ENCODE data around the gene WNT3. TPM values are rescaled to one million over a fixed set of nuclear protein-coding genes. Genes with fewer than 3 reads are reported as not detected.

WNT3 gene
- total and polyA plus RNA-seq, 2 experiments from 2014 or later: 2.7 to 3.4 TPM

DNA sequence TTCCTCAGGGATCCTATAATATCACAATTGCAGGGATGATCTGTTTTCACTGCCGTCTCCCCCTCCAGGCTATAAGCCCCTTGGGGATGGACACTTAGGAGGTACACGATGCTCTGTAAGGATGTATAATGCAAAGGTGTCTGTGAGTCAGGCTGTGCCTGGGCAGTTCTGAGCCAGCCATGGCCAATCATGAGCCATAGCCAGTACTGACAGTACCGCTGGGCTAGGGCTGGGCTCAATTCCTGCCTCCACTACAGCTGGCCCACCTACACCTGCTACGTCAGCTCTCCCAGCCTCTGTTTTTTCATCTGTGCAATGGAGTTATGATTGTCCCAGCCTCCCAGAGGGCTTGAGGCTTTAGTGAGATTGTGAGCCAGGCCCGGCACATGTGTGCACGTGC, 30.0 kb upstream of the WNT3 start:
- peaks cover under 1% of the 10 kb centered on the region; the same call in 1 of the 3 replicates for H3K36me3 Mint-ChIP-seq (ENCODE audit: low read depth)
- Histone ChIP-seq H3K4me3 (no peak overlapping the region), H4K20me1 (replicated peaks; ENCODE audit: insufficient read depth) (0 out of 2 replicates have a peak, but pooled peaks cover 4% of the 10 kb centered on the region), H3K4me1 (ENCODE audit: insufficient read depth) (peaks cover 7% of the 10 kb centered on the region; the same call in 1 of the 2 replicates), H3K36me3 (ENCODE audit: insufficient read depth) (no peaks in the 10 kb centered on the region), H2AFZ (no peak overlapping the region), H3K79me2 (replicated peaks; ENCODE audit: insufficient read depth) (no peaks in the 10 kb centered on the region), H3K27me3 (ENCODE audit: insufficient read depth) (peaks cover 44% of the 10 kb centered on the region), H3K27ac (ENCODE audit: low read depth) (no peak overlapping the region), H3K9me2 (ENCODE audit: insufficient read depth) (no peaks in the 10 kb centered on the region), H3K4me2 (no peak overlapping the region), H3F3A (replicated peaks; ENCODE audit: low read depth) (no peaks in the 10 kb centered on the region)
- no peak overlapping the region for H3K4me3 Mint-ChIP-seq
- TF ChIP-seq EZH2 (IDR thresholded peaks at IDR 0.05; ENCODE audit: low read depth, unreplicated experiment): no peak
- H3K9me3 Mint-ChIP-seq: peaks cover 2% of the 10 kb centered on the region
- H3K27ac Mint-ChIP-seq: no peak overlapping the region
- ATAC-seq: no peak
- H3K27me3 Mint-ChIP-seq (ENCODE audit: insufficient read depth, low read depth, poor library complexity): peaks cover 56% of the 10 kb centered on the region
- peaks cover 6% of the 10 kb centered on the region for H3K4me1 Mint-ChIP-seq
- no peak for DNase-seq (ENCODE audit: low spot score)

DNA sequence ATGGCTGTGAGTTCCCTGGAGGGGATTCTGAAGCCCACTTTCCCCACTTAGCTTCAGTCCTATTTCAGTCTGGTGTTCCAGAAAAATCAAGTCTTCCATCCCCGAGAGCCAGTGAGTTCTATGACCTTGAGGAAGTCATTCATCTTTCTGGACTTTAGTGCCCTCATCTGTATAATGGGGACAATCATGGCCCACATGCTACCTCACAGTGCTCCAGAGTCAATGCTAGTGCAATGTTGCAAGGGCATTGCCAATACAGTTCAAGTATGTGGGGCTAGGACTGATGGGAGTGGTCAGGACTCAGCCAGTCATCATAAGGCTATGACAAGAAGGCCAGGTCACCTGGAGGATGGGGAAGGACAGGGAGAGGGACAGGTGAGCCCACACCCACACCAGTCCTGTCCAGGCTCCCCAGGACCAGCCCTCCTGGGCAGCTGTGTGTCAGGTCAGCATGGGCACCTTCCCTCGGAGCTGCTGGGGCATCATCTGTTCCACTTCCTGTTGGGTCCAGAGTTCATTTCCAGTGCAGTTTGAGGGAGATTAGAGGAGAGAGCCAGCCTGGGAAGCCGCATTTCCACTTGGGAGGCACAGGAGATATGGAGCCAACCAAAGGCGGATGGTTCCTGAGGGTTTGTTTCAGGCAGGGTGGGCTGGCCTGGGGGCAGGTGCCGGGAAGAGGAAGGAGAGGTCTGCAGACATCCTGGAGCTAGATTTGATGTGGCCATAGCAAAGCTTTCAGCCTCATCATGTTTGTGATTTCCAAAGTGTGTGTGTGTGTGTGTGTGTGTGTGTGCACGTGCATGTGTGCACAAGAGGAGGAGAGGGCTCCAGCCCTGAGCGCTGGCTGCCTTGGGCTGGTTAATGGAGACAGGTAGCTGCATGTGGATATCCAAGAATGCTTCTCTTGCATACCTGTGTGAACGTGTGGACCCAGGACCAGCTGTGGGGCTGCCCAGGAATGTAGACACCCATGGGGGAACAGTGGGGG, 29.0 kb upstream of the WNT3 start:
- Histone ChIP-seq H3K4me3 (no peak overlapping the region), H3K4me1 (ENCODE audit: insufficient read depth) (peaks cover 6% of the 10 kb centered on the region; the same call in 1 of the 2 replicates), H3K9me2 (ENCODE audit: insufficient read depth) (no peaks in the 10 kb centered on the region), H3K27ac (ENCODE audit: low read depth) (no peak overlapping the region), H3K36me3 (ENCODE audit: insufficient read depth) (no peaks in the 10 kb centered on the region), H3K4me2 (no peak overlapping the region), H3K79me2 (replicated peaks; ENCODE audit: insufficient read depth) (no peaks in the 10 kb centered on the region), H3K27me3 (ENCODE audit: insufficient read depth) (peaks cover 34% of the 10 kb centered on the region), H4K20me1 (replicated peaks; ENCODE audit: insufficient read depth) (0 out of 2 replicates have a peak, but pooled peaks cover 4% of the 10 kb centered on the region), H3F3A (replicated peaks; ENCODE audit: low read depth) (no peaks in the 10 kb centered on the region; the same call in 1 of the 2 replicates), H2AFZ (no peak overlapping the region)
- peaks cover 6% of the 10 kb centered on the region; the same call in 2 of the 3 replicates for H3K36me3 Mint-ChIP-seq (ENCODE audit: low read depth)
- peaks cover 50% of the 10 kb centered on the region for H3K27me3 Mint-ChIP-seq (ENCODE audit: insufficient read depth, low read depth, poor library complexity)
- H3K4me3 Mint-ChIP-seq: no peak overlapping the region
- DNase-seq (ENCODE audit: low spot score) (no peak), ATAC-seq (no peak)
- H3K9me3 Mint-ChIP-seq: peaks cover 12% of the 10 kb centered on the region
- no peak overlapping the region for H3K27ac Mint-ChIP-seq
- H3K4me1 Mint-ChIP-seq: peaks cover 6% of the 10 kb centered on the region
- TF ChIP-seq JUNB (IDR thresholded peaks at IDR 0.05; ENCODE audit: unreplicated experiment): no peak
- TF ChIP-seq POLR2AphosphoS5 (IDR thresholded peaks at IDR 0.05; ENCODE audit: low read depth): no peak
- TF ChIP-seq ZNF114 (CRISPR knock-in tag; IDR thresholded peaks at IDR 0.05): no peak
- TF ChIP-seq NANOG (IDR thresholded peaks at IDR 0.05; ENCODE audit: borderline replicate concordance): no peak
- TF ChIP-seq, protein P1, sequence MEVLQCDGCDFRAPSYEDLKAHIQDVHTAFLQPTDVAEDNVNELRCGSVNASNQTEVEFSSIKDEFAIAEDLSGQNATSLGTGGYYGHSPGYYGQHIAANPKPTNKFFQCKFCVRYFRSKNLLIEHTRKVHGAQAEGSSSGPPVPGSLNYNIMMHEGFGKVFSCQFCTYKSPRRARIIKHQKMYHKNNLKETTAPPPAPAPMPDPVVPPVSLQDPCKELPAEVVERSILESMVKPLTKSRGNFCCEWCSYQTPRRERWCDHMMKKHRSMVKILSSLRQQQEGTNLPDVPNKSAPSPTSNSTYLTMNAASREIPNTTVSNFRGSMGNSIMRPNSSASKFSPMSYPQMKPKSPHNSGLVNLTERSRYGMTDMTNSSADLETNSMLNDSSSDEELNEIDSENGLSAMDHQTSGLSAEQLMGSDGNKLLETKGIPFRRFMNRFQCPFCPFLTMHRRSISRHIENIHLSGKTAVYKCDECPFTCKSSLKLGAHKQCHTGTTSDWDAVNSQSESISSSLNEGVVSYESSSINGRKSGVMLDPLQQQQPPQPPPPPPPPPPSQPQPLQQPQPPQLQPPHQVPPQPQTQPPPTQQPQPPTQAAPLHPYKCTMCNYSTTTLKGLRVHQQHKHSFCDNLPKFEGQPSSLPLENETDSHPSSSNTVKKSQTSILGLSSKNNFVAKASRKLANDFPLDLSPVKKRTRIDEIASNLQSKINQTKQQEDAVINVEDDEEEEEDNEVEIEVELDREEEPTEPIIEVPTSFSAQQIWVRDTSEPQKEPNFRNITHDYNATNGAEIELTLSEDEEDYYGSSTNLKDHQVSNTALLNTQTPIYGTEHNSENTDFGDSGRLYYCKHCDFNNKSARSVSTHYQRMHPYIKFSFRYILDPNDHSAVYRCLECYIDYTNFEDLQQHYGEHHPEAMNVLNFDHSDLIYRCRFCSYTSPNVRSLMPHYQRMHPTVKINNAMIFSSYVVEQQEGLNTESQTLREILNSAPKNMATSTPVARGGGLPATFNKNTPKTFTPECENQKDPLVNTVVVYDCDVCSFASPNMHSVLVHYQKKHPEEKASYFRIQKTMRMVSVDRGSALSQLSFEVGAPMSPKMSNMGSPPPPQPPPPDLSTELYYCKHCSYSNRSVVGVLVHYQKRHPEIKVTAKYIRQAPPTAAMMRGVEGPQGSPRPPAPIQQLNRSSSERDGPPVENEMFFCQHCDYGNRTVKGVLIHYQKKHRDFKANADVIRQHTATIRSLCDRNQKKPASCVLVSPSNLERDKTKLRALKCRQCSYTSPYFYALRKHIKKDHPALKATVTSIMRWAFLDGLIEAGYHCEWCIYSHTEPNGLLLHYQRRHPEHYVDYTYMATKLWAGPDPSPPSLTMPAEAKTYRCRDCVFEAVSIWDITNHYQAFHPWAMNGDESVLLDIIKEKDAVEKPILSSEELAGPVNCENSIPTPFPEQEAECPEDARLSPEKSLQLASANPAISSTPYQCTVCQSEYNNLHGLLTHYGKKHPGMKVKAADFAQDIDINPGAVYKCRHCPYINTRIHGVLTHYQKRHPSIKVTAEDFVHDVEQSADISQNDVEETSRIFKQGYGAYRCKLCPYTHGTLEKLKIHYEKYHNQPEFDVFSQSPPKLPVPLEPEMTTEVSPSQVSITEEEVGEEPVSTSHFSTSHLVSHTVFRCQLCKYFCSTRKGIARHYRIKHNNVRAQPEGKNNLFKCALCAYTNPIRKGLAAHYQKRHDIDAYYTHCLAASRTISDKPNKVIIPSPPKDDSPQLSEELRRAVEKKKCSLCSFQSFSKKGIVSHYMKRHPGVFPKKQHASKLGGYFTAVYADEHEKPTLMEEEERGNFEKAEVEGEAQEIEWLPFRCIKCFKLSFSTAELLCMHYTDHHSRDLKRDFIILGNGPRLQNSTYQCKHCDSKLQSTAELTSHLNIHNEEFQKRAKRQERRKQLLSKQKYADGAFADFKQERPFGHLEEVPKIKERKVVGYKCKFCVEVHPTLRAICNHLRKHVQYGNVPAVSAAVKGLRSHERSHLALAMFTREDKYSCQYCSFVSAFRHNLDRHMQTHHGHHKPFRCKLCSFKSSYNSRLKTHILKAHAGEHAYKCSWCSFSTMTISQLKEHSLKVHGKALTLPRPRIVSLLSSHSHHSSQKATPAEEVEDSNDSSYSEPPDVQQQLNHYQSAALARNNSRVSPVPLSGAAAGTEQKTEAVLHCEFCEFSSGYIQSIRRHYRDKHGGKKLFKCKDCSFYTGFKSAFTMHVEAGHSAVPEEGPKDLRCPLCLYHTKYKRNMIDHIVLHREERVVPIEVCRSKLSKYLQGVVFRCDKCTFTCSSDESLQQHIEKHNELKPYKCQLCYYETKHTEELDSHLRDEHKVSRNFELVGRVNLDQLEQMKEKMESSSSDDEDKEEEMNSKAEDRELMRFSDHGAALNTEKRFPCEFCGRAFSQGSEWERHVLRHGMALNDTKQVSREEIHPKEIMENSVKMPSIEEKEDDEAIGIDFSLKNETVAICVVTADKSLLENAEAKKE (CRISPR knock-in tag; IDR thresholded peaks at IDR 0.05): no peak
